PC-9 (cell line): ENCODE results near the gene TNFRSF8. TPM values are rescaled to one million over a fixed set of nuclear protein-coding genes. Genes with fewer than 3 reads are reported as not detected.

Experiments
- BruUV-seq: library from RNA; stranded (reverse); fragments of 400-500 nt; replicated peaks from 2 replicates; lab custom pipeline; 2021; lab: Mats Ljungman, UMichigan
- CTCF ChIA-PET: fragments of 300-600 bp; sonication (Branson Sonifier 250); formaldehyde crosslinking; loops from one replicate; lab custom pipeline; 2022; ENCODE audit warnings: antibody characterized with exemption; lab: Charles Lee
- POLR2A ChIA-PET: fragments of 300-600 bp; sonication (Branson Sonifier 250); formaldehyde crosslinking; loops from one replicate; lab custom pipeline; 2022; ENCODE audit warnings: antibody characterized with exemption; ENCODE audit not compliant: unreplicated experiment; lab: Charles Lee
- DNase-seq, 2 experiments: peaks; one replicate each; pipeline versions ENCODE4 v3.0.0 to v3.0.0-alpha.2; 2015 to 2022; ENCODE audit warnings: mixed read lengths in 1 of 2
- H2AFZ ChIP-seq: fragments of 200-600 bp; sonication (generic); 2 replicates; pipeline ENCODE4 v1.8.1; 2017; ENCODE audit warnings: antibody characterized with exemption
- H3F3A ChIP-seq: fragments of 200-600 bp; sonication (generic); 2 replicates; pipeline ENCODE4 v1.8.1; 2017; ENCODE audit warnings: antibody characterized with exemption, mild to moderate bottlenecking, low read depth; ENCODE audit not compliant: insufficient read depth
- H3K27ac ChIP-seq: fragments of 200-600 bp; sonication (generic); 2 replicates; pipeline ENCODE4 v1.6.1; 2016; ENCODE audit warnings: mixed run types
- H3K27me3 ChIP-seq: fragments of 200-600 bp; sonication (generic); 2 replicates; pipeline ENCODE4 v1.6.1; 2016; ENCODE audit warnings: low read depth, mixed run types; ENCODE audit not compliant: insufficient read depth
- H3K36me3 ChIP-seq: fragments of 200-600 bp; sonication (generic); 2 replicates; pipeline ENCODE4 v1.6.1; 2016; ENCODE audit warnings: low read depth, mixed run types
- H3K4me1 ChIP-seq: fragments of 200-600 bp; sonication (generic); replicated peaks from 2 replicates; pipeline ENCODE4 v1.6.1; 2016; ENCODE audit warnings: mixed run types; ENCODE audit not compliant: insufficient read depth
- H3K4me2 ChIP-seq: fragments of 200-600 bp; sonication (generic); 2 replicates; pipeline ENCODE4 v1.6.1; 2017; ENCODE audit warnings: mixed run types
- H3K4me3 ChIP-seq: fragments of 200-600 bp; sonication (generic); 2 replicates; pipeline ENCODE4 v1.6.1; 2016; ENCODE audit warnings: mixed run types
- H3K79me2 ChIP-seq: fragments of 200-600 bp; sonication (generic); 2 replicates; pipeline ENCODE4 v1.6.1; 2017; ENCODE audit warnings: low read depth, mixed run types
- H3K9me2 ChIP-seq: fragments of 200-600 bp; sonication (generic); 2 replicates; pipeline ENCODE4 v1.8.1; 2017; ENCODE audit warnings: mild to moderate bottlenecking; ENCODE audit not compliant: insufficient read depth
- H3K9me3 ChIP-seq: fragments of 200-600 bp; sonication (generic); 2 replicates; pipeline ENCODE4 v1.8.1; 2016; ENCODE audit warnings: low read depth; ENCODE audit not compliant: insufficient read depth
- H4K20me1 ChIP-seq: fragments of 200-600 bp; sonication (generic); 2 replicates; pipeline ENCODE4 v1.8.1; 2017; ENCODE audit not compliant: insufficient read depth
- EZH2 ChIP-seq: fragments of 200-600 bp; sonication (generic); IDR thresholded peaks from 2 replicates; pipeline ENCODE4 v1.8.0; 2017; ENCODE audit warnings: antibody characterized with exemption, low read depth
- intact Hi-C: fragments of 100-400 bp; cut with micrococcal nuclease; formaldehyde crosslinking; loops from one replicate; pipeline ENCODE4 v1.10.0; 2022; ENCODE audit not compliant: unreplicated experiment
- total RNA-seq: library from RNA; stranded (reverse); gene quantifications from 2 replicates; pipeline ENCODE4 v1.2.3, GENCODE V29; 2021
- TF ChIP-seq, protein P1 (sequence below): fragments of 200-600 bp; sonication (generic); conservative IDR thresholded peaks from 2 replicates; pipeline ENCODE4 v1.6.1; 2017; ENCODE audit warnings: mixed run types, antibody characterized with exemption, mild to moderate bottlenecking, moderate library complexity

The TNFRSF8 gene
- total RNA-seq, 1 experiment from 2014 or later = not detected

- Histone ChIP-seq H3K4me3 (no peak overlapping the region), H3K79me2 (no peaks in the 10 kb centered on the region), H2AFZ (no peak overlapping the region), H3K4me1 (no peaks in the 10 kb centered on the region), H3K9me3 (no peaks in the 10 kb centered on the region), H4K20me1 (no peaks in the 10 kb centered on the region), H3K4me2 (no peak overlapping the region), H3K36me3 (no peaks in the 10 kb centered on the region), H3K27me3 (peaks cover 23% of the 10 kb centered on the region), H3F3A (no peaks in the 10 kb centered on the region), H3K27ac (no peak overlapping the region), H3K9me2 (no peaks in the 10 kb centered on the region)
- POLR2A ChIA-PET = no interaction called here
- DNase-seq = no peak
- intact Hi-C loops = no loop called here
- CTCF ChIA-PET = no interaction called here
- BruUV-seq = no TSS peak
- no peak for TF ChIP-seq EZH2
- TF ChIP-seq, protein P1, sequence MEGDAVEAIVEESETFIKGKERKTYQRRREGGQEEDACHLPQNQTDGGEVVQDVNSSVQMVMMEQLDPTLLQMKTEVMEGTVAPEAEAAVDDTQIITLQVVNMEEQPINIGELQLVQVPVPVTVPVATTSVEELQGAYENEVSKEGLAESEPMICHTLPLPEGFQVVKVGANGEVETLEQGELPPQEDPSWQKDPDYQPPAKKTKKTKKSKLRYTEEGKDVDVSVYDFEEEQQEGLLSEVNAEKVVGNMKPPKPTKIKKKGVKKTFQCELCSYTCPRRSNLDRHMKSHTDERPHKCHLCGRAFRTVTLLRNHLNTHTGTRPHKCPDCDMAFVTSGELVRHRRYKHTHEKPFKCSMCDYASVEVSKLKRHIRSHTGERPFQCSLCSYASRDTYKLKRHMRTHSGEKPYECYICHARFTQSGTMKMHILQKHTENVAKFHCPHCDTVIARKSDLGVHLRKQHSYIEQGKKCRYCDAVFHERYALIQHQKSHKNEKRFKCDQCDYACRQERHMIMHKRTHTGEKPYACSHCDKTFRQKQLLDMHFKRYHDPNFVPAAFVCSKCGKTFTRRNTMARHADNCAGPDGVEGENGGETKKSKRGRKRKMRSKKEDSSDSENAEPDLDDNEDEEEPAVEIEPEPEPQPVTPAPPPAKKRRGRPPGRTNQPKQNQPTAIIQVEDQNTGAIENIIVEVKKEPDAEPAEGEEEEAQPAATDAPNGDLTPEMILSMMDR = no peak
Measured at GRCh38 chr1:12065872-12066271, 2.8 kb downstream of the TNFRSF8 start.

DNA sequence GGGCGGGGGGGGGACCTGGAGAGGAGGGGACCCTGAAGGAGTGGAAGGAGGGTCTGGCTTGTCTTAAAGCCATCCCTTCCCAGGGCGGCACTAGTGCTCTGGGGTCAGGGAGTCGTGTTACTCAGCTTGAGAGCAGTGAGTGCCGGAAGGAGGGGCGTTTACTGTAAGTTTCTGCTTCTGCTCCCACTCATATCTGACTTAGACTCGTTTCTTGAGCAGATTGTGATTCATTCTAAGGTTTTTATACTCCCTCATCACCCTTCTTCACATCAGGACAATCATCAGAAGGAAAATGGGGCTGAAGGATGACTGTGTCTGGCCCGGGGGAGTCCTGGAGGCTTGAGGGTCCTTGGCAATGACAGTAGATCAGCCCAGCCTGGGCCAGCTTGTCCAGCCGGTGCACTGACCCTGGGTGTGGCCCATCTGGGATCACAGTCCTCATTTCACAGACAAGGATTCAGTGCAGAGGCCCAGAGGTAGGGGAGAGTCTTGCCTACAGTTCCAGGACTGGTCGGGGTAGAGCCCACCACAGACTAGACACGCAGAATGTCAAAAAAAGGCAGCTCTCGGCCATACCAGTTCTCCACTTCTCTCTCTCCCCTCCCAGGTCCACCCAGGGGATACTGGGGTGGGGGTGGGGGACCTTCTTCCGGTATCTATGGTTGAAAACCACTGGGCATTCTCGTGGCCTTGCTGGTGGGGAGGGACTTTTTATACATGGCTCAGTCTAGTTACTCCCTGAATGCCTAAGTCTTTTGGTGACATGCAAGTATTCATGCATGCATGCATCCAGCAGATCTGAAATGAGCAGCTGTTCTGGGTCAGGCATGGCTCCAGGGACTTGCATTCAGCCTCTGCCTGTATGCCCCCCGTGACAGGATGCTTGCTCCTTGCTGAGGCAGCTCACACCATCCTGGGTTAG, 5.1 kb downstream of the TNFRSF8 start:
- no peaks in the 10 kb centered on the region for H3K36me3 ChIP-seq
- H3K4me2 ChIP-seq = no peak overlapping the region
- no peaks in the 10 kb centered on the region for H3K4me1 ChIP-seq
- H3K9me3 ChIP-seq = no peaks in the 10 kb centered on the region
- H3F3A ChIP-seq = no peaks in the 10 kb centered on the region
- no peak overlapping the region for H2AFZ ChIP-seq
- H3K27ac ChIP-seq = no peak overlapping the region
- no peak for DNase-seq
- intact Hi-C loops = no loop called here
- H3K9me2 ChIP-seq = no peaks in the 10 kb centered on the region
- H3K27me3 ChIP-seq = peaks cover 23% of the 10 kb centered on the region
- BruUV-seq = no TSS peak
- TF ChIP-seq EZH2 = no peak
- TF ChIP-seq, protein P1 = no peak
- CTCF ChIA-PET = interaction anchor here (0.7 kb wide), 1 partner anchor 10 kb away, joined by 3 read pairs; no protein-coding TSS in a partner anchor
- H3K79me2 ChIP-seq = no peaks in the 10 kb centered on the region
- POLR2A ChIA-PET = interaction anchor here (0.6 kb wide), 3 partner anchors 28 to 115 kb away, joined by 4 to 7 read pairs (median 5); partner anchors contain the start of gene MIIP
- no peaks in the 10 kb centered on the region for H4K20me1 ChIP-seq
- no peak overlapping the region for H3K4me3 ChIP-seq

DNA sequence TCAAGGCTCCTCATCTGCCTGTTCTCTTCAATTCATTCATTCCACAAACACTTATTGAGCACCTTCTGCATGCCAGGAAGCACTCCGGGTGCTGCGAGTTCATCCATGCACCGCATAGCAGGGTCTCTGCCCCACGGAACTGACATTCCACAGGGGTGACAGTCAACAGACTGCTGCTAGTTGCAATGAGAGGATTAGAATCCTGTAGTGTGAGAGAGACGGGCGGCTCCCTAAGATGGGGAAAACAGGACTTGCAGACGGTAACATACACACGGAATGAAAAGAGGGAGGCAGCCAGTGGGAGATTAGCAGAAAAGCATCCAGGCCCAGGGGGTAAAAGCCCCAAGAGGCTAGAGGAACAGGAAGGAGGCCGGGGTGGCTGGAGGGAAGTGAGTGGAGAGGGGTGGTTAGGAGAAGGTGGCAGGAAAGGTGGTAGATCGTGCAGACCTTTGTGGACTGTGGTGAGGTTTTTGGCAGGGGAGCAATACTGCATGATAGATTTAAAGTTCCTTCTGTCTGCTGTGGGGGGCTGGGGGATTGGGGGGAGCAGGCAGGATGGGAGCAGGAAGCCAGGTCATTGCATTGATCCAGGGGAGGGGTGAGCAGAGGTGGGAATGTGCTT, 6.6 kb downstream of the TNFRSF8 start:
- DNase-seq = no peak
- no peaks in the 10 kb centered on the region for H3K36me3 ChIP-seq
- H3K27ac ChIP-seq = no peak overlapping the region
- H3K9me2 ChIP-seq = no peaks in the 10 kb centered on the region
- no peaks in the 10 kb centered on the region for H3K79me2 ChIP-seq
- no peak overlapping the region for H3K4me2 ChIP-seq
- no peak overlapping the region for H2AFZ ChIP-seq
- TF ChIP-seq, protein P1 = no peak
- no peak for TF ChIP-seq EZH2
- no peaks in the 10 kb centered on the region for H4K20me1 ChIP-seq
- H3K27me3 ChIP-seq = peaks cover 12% of the 10 kb centered on the region
- BruUV-seq = no TSS peak
- no peaks in the 10 kb centered on the region for H3K4me1 ChIP-seq
- H3K9me3 ChIP-seq = no peaks in the 10 kb centered on the region
- POLR2A ChIA-PET = no interaction called here
- H3F3A ChIP-seq = no peaks in the 10 kb centered on the region
- intact Hi-C loops = no loop called here
- no peak overlapping the region for H3K4me3 ChIP-seq
- CTCF ChIA-PET = no interaction called here
